HG02798 (cell line): ENCODE measurements around the gene GLS.
"Not testable (repeated sequence)": the region's sequence is repeated elsewhere in the genome, so short reads cannot be mapped to it uniquely, and the experiment has no call there.

Experiments used
- ATAC-seq: cut with Tn5 transposase; IDR thresholded peaks from one replicate; pipeline ENCODE4 v1.9.1; 2021; ENCODE audit warnings: mild to moderate bottlenecking; ENCODE audit not compliant: unreplicated experiment, poor library complexity

GLS gene

GRCh38 chr2:190854726-190855125 is 25.9 kb upstream of the GLS start:
- ATAC-seq, result no peak

- no peak for ATAC-seq
Observed at GRCh38 chr2:190855245-190855644, 25.4 kb upstream of the GLS start.

GRCh38 chr2:190856985-190857384 is 23.6 kb upstream of the GLS start:
- no peak for ATAC-seq

- ATAC-seq, result no peak
Observed at GRCh38 chr2:190858817-190859216, 21.8 kb upstream of the GLS start.

GRCh38 chr2:190859347-190860297 is 21.0 kb upstream of the GLS start:
- ATAC-seq, result no peak

GRCh38 chr2:190860985-190861680 is 19.5 kb upstream of the GLS start:
- ATAC-seq, result no peak

GRCh38 chr2:190862128-190862527 is 18.5 kb upstream of the GLS start:
- not testable (repeated sequence) for ATAC-seq

- no peak for ATAC-seq
Observed at GRCh38 chr2:190862571-190862991, 18.0 kb upstream of the GLS start.

- no peak for ATAC-seq
Observed at GRCh38 chr2:190863946-190864345, 16.7 kb upstream of the GLS start.

- ATAC-seq, result no peak
Observed at GRCh38 chr2:190864375-190864774, 16.2 kb upstream of the GLS start.

- no peak for ATAC-seq
Observed at GRCh38 chr2:190867212-190867611, 13.4 kb upstream of the GLS start.

GRCh38 chr2:190867832-190868231 is 12.8 kb upstream of the GLS start:
- ATAC-seq, result no peak

- ATAC-seq, result no peak
Observed at GRCh38 chr2:190869721-190870120, 10.9 kb upstream of the GLS start.

- not testable (repeated sequence) for ATAC-seq
Observed at GRCh38 chr2:190873451-190873850, 7.2 kb upstream of the GLS start.

- ATAC-seq, result no peak
Observed at GRCh38 chr2:190875891-190876290, 4.7 kb upstream of the GLS start.

GRCh38 chr2:190876631-190877030 is 4.0 kb upstream of the GLS start:
- ATAC-seq, result no peak

GRCh38 chr2:190877436-190877835 is 3.2 kb upstream of the GLS start:
- no peak for ATAC-seq

GRCh38 chr2:190879474-190880377 is 895 bp upstream of the GLS start:
- ATAC-seq, result no peak

- ATAC-seq, result no peak
Observed at GRCh38 chr2:190881084-190881597, 520 bp downstream of the GLS start.
